Measurements from ENCODE around the gene PPP4R3B.

DNA sequence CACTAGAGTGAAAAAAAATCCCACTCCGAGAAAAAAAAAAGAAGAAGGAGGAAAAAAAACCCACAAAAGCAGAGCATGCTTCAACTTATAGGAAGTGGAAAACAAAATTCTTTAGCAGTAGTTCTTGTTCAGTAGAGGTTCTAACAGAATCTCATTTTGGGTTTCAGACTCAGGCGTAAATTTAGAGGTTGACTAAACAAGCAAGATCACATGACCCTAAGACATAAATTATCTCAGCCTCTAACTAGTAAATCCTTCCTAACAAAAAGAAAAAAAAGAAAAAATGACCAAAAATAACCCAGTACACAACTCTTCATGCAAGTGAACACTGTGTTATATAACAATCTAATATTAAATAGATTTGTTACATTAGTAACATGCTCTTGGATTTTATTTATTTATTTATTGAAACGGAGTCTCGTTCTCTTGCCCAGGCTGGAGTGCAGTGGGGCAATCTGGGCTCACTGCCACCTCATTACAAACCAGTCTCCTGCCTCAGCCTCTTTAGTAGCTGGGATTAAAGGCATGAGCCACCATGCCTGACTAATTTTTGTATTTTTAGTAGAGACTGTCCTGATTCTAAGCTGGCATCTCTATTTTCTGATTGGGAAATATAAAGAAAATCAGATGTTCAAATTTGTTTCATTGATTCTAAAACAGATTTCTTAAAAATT lies 35.4 kb downstream of the PPP4R3B start:
- TF ChIP-seq CTCF (IDR thresholded peaks at IDR 0.05) (no peak), POLR2A (IDR thresholded peaks at IDR 0.05; ENCODE audit: low read depth) (no peak), POLR2AphosphoS5 (IDR thresholded peaks at IDR 0.05) (no peak)
